Fibroblast of skin of right quadriceps (primary cell): ENCODE measurements around the gene CEBPZ.

Experiments
- DNase-seq: peaks from one replicate; pipeline ENCODE4 v3.0.0-alpha.2; 2013

Gene CEBPZ

GRCh38 chr2:37180006-37180639 lies 51.3 kb downstream of the CEBPZ start:
- no peak for DNase-seq

- DNase-seq, result no peak
Measured at GRCh38 chr2:37173741-37174140, 57.7 kb downstream of the CEBPZ start.

- no peak for DNase-seq
Measured at GRCh38 chr2:37171624-37171950, 59.8 kb downstream of the CEBPZ start.

- peak; percentile 37 for DNase-seq
Measured at GRCh38 chr2:37168217-37168981, 63.0 kb downstream of the CEBPZ start.

- DNase-seq, result no peak
Measured at GRCh38 chr2:37167636-37168180, 63.7 kb downstream of the CEBPZ start.

- no peak for DNase-seq
Measured at GRCh38 chr2:37164757-37165156, 66.6 kb downstream of the CEBPZ start.

GRCh38 chr2:37156857-37157714 lies 74.3 kb downstream of the CEBPZ start, which contains the start of gene EIF2AK2:
TSS of gene EIF2AK2 (minus strand) at chr2:37156980. CDS start at chr2:37147806, 9,174 bp downstream.
- DNase-seq, result peak; percentile 84

- DNase-seq, result peak; percentile 53
Measured at GRCh38 chr2:37156071-37156856, 75.1 kb downstream of the CEBPZ start.

GRCh38 chr2:37154785-37155184 lies 76.6 kb downstream of the CEBPZ start:
- no peak for DNase-seq

- no peak for DNase-seq
Measured at GRCh38 chr2:37153224-37153623, 78.2 kb downstream of the CEBPZ start.
